ENCODE measurements around the gene APOBEC3B.

The APOBEC3B gene

GRCh38 chr22:38981992-38982927, at the start of gene APOBEC3B:
TSS of gene APOBEC3B (plus strand) at chr22:38982347. CDS start at chr22:38982454, 107 bp downstream.
- Histone ChIP-seq H4K20me1 (ENCODE audit: insufficient read depth, low read length) (no peaks in the 10 kb centered on the region), H2AFZ (ENCODE audit: low read depth, low read length) (no peak within 1 kb of the TSS; the same call in 1 of the 2 replicates), H3K36me3 (ENCODE audit: insufficient read depth, low read length) (no peaks in the 10 kb centered on the region), H3K27ac (ENCODE audit: low read length) (no peak within 1 kb of the TSS), H3K4me1 (ENCODE audit: insufficient read depth, low read length) (peaks cover 5% of the 10 kb centered on the region; the same call in 1 of the 2 replicates), H3K9me3 (ENCODE audit: insufficient read depth, low read length, severe bottlenecking) (no peaks in the 10 kb centered on the region), H3K4me2 (ENCODE audit: insufficient read depth, low read length) (no peak within 1 kb of the TSS), H3K9ac (ENCODE audit: low read depth, low read length) (0 out of 2 replicates have a peak within 1 kb of the TSS, but pooled peaks have one; percentile 15), H3K4me3 (ENCODE audit: low read depth in 1 of 2, low read length in 2 of 2) (no peak within 1 kb of the TSS), H3K79me2 (ENCODE audit: insufficient read depth, low read length) (no peaks in the 10 kb centered on the region), H3K27me3 (ENCODE audit: insufficient read depth, low read length, poor library complexity) (no peaks in the 10 kb centered on the region)
- peak; percentile 32 for DNase-seq
- no peak for TF ChIP-seq EZH2 (IDR thresholded peaks at IDR 0.05; ENCODE audit: borderline replicate concordance, low read depth, low read length, severe bottlenecking)
- TF ChIP-seq CTCF (IDR thresholded peaks at IDR 0.05; ENCODE audit: borderline replicate concordance, extremely low read depth, low read length, poor library complexity, severe bottlenecking), result no peak
- ATAC-seq (ENCODE audit: insufficient read depth, low read depth), result peak; percentile 60

GRCh38 chr22:38935023-38935422, 47.1 kb upstream of the APOBEC3B start:
- H3K27me3 ChIP-seq (ENCODE audit: insufficient read depth, low read length, poor library complexity), result peaks cover 5% of the 10 kb centered on the region
- H3K27ac ChIP-seq (ENCODE audit: low read length), result no peak overlapping the region
- no peak overlapping the region for H2AFZ ChIP-seq (ENCODE audit: low read depth, low read length)
- H3K9ac ChIP-seq (ENCODE audit: low read depth, low read length), result no peak overlapping the region
- H3K4me1 ChIP-seq (ENCODE audit: insufficient read depth, low read length), result no peaks in the 10 kb centered on the region
- H4K20me1 ChIP-seq (ENCODE audit: insufficient read depth, low read length), result peaks cover 2% of the 10 kb centered on the region; the same call in 1 of the 2 replicates
- TF ChIP-seq CTCF (IDR thresholded peaks at IDR 0.05; ENCODE audit: borderline replicate concordance, extremely low read depth, low read length, poor library complexity, severe bottlenecking), result no peak
- no peak for TF ChIP-seq EZH2 (IDR thresholded peaks at IDR 0.05; ENCODE audit: borderline replicate concordance, low read depth, low read length, severe bottlenecking)
- no peaks in the 10 kb centered on the region for H3K36me3 ChIP-seq (ENCODE audit: insufficient read depth, low read length)
- DNase-seq, result no peak
- H3K4me3 ChIP-seq (ENCODE audit: low read depth in 1 of 2, low read length in 2 of 2), result no peak overlapping the region
- H3K79me2 ChIP-seq (ENCODE audit: insufficient read depth, low read length), result no peaks in the 10 kb centered on the region
- ATAC-seq (ENCODE audit: insufficient read depth, low read depth), result no peak
- no peak overlapping the region for H3K4me2 ChIP-seq (ENCODE audit: insufficient read depth, low read length)
- H3K9me3 ChIP-seq (ENCODE audit: insufficient read depth, low read length, severe bottlenecking), result no peaks in the 10 kb centered on the region

- H3K4me3 ChIP-seq (ENCODE audit: low read depth in 1 of 2, low read length in 2 of 2), result no peak overlapping the region
- H3K9ac ChIP-seq (ENCODE audit: low read depth, low read length), result no peak overlapping the region
- TF ChIP-seq CTCF (IDR thresholded peaks at IDR 0.05; ENCODE audit: borderline replicate concordance, extremely low read depth, low read length, poor library complexity, severe bottlenecking), result no peak
- TF ChIP-seq EZH2 (IDR thresholded peaks at IDR 0.05; ENCODE audit: borderline replicate concordance, low read depth, low read length, severe bottlenecking), result no peak
- ATAC-seq (ENCODE audit: insufficient read depth, low read depth), result no peak
- no peak overlapping the region for H3K27ac ChIP-seq (ENCODE audit: low read length)
- H2AFZ ChIP-seq (ENCODE audit: low read depth, low read length), result no peak overlapping the region
- H3K4me2 ChIP-seq (ENCODE audit: insufficient read depth, low read length), result no peak overlapping the region
- H3K27me3 ChIP-seq (ENCODE audit: insufficient read depth, low read length, poor library complexity), result peaks cover 5% of the 10 kb centered on the region
- H4K20me1 ChIP-seq (ENCODE audit: insufficient read depth, low read length), result peaks cover 2% of the 10 kb centered on the region; the same call in 1 of the 2 replicates
- H3K9me3 ChIP-seq (ENCODE audit: insufficient read depth, low read length, severe bottlenecking), result no peaks in the 10 kb centered on the region
- H3K79me2 ChIP-seq (ENCODE audit: insufficient read depth, low read length), result no peaks in the 10 kb centered on the region
- no peaks in the 10 kb centered on the region for H3K36me3 ChIP-seq (ENCODE audit: insufficient read depth, low read length)
- no peak for DNase-seq
- H3K4me1 ChIP-seq (ENCODE audit: insufficient read depth, low read length), result no peaks in the 10 kb centered on the region
Measured at GRCh38 chr22:38935616-38936015, 46.5 kb upstream of the APOBEC3B start.

Data from DND-41 (cell line).